GM18873 (cell line): ENCODE results near the gene PVRIG.
"Not testable (repeated sequence)": the region's sequence is repeated elsewhere in the genome, so short reads cannot be mapped to it uniquely, and the experiment has no call there.

Experiments used
- ATAC-seq: cut with Tn5 transposase; IDR thresholded peaks from one replicate; pipeline ENCODE4 v1.9.1; 2021; ENCODE audit warnings: mild to moderate bottlenecking, moderate library complexity, moderate number of reproducible peaks; ENCODE audit not compliant: unreplicated experiment, low FRiP score

Gene PVRIG

GRCh38 chr7:100269306-100270045, 49.7 kb downstream of the PVRIG start:
- ATAC-seq = not testable (repeated sequence)

GRCh38 chr7:100270046-100270918, 50.5 kb downstream of the PVRIG start:
- ATAC-seq = not testable (repeated sequence)
